NCI-H1092 treated with DMSO at 0.1 percent for 48 hours (cell line): ENCODE results near the gene SKA3.
"Not testable (repeated sequence)": the region's sequence is repeated elsewhere in the genome, so short reads cannot be mapped to it uniquely, and the experiment has no call there.

ENCODE experiments used
- DNase-seq: peaks from one replicate; lab custom pipeline; 2025; lab: John Stamatoyannopoulos, UW

Gene SKA3

GRCh38 chr13:21176215-21176981, at the start of gene SKA3, which contains the start of gene MRPL57:
Gene SKA3, minus strand, starts transcription at chr13:21176552. Its CDS starts 75 bp downstream, at chr13:21176477.
Gene MRPL57, plus strand, starts transcription at chr13:21176658. Its CDS starts 259 bp downstream, at chr13:21176917.
- peak; percentile 95 for DNase-seq

- no peak for DNase-seq
Observed at GRCh38 chr13:21225082-21225481, 48.7 kb upstream of the SKA3 start.

- DNase-seq: no peak
Observed at GRCh38 chr13:21221268-21221667, 44.9 kb upstream of the SKA3 start.

- DNase-seq: not testable (repeated sequence)
Observed at GRCh38 chr13:21219716-21220115, 43.4 kb upstream of the SKA3 start.

- no peak for DNase-seq
Observed at GRCh38 chr13:21219036-21219381, 42.7 kb upstream of the SKA3 start.

GRCh38 chr13:21218351-21219035, 42.1 kb upstream of the SKA3 start:
- DNase-seq: no peak

GRCh38 chr13:21216332-21216731, 40.0 kb upstream of the SKA3 start:
- no peak for DNase-seq

- DNase-seq: not testable (repeated sequence)
Observed at GRCh38 chr13:21215419-21215818, 39.1 kb upstream of the SKA3 start.

GRCh38 chr13:21212138-21212775, 35.9 kb upstream of the SKA3 start:
- DNase-seq: no peak

- no peak for DNase-seq
Observed at GRCh38 chr13:21208652-21209154, 32.4 kb upstream of the SKA3 start.

- DNase-seq: no peak
Observed at GRCh38 chr13:21202767-21203531, 26.6 kb upstream of the SKA3 start.

GRCh38 chr13:21201456-21202190, 25.3 kb upstream of the SKA3 start:
- DNase-seq: not testable (repeated sequence)

GRCh38 chr13:21198391-21198790, 22.0 kb upstream of the SKA3 start:
- peak; percentile 4 for DNase-seq

GRCh38 chr13:21197606-21198225, 21.4 kb upstream of the SKA3 start:
- DNase-seq: not testable (repeated sequence)

- not testable (repeated sequence) for DNase-seq
Observed at GRCh38 chr13:21194756-21195155, 18.4 kb upstream of the SKA3 start.

- DNase-seq: not testable (repeated sequence)
Observed at GRCh38 chr13:21186410-21186809, 10.1 kb upstream of the SKA3 start.

GRCh38 chr13:21181671-21182070, 5.3 kb upstream of the SKA3 start:
- no peak for DNase-seq

- no peak for DNase-seq
Observed at GRCh38 chr13:21176982-21177284, 581 bp upstream of the SKA3 start.

GRCh38 chr13:21175656-21176214, 617 bp downstream of the SKA3 start:
- DNase-seq: peak; percentile 27

- not testable (repeated sequence) for DNase-seq
Observed at GRCh38 chr13:21173767-21174166, 2.6 kb downstream of the SKA3 start.

GRCh38 chr13:21171420-21171819, 4.9 kb downstream of the SKA3 start:
- no peak for DNase-seq
